HCT116 (cell line): ENCODE data around the gene SLC16A4. TPM values are rescaled to one million over a fixed set of nuclear protein-coding genes. Genes with fewer than 3 reads are reported as not detected.

Experiments
- ATAC-seq: fragments of 200-7000 bp; cut with Tn5 transposase; 2 replicates; pipeline ENCODE4 v1.9.1; 2020; ENCODE audit warnings: mild to moderate bottlenecking, moderate library complexity
- BruUV-seq: library from RNA; stranded (reverse); fragments of 400-500 nt; replicated peaks from 2 replicates; lab custom pipeline; 2021; lab: Mats Ljungman, UMichigan
- CTCF ChIA-PET: fragments of 300-600 bp; sonication (Branson Sonifier 250); formaldehyde crosslinking; loops from one replicate; lab custom pipeline; 2021; ENCODE audit warnings: antibody characterized with exemption; lab: Charles Lee
- POLR2A ChIA-PET: fragments of 300-600, 350-600 bp; sonication (Branson Sonifier 250); formaldehyde crosslinking; loops from one replicate; lab custom pipeline; 2021; ENCODE audit warnings: antibody characterized with exemption; lab: Charles Lee
- RAD21 ChIA-PET, 2 experiments: fragments of 300-600 bp; sonication (Branson Sonifier 250); formaldehyde crosslinking; loops; one replicate each; lab custom pipeline; 2023; ENCODE audit warnings: low total read pairs in 2 of 2; ENCODE audit not compliant: uncharacterized antibody in 2 of 2, unreplicated experiment in 2 of 2, low non-redundant PET in 1 of 2; lab: Charles Lee
- DNase-seq: peaks from one replicate; pipeline ENCODE4 v3.0.0-alpha.2; 2010; ENCODE audit warnings: low read depth, low spot score
- H2AFZ ChIP-seq: fragments of 200-600 bp; shearing (Covaris generic), sonication (generic); 2 replicates; pipeline ENCODE4 v1.6.1; 2017; ENCODE audit warnings: low read depth, mixed run types, mixed read lengths, antibody characterized with exemption, low read length; ENCODE audit not compliant: poor library complexity, severe bottlenecking
- H3K27ac ChIP-seq: 2 replicates; pipeline ENCODE4 v1.5.1; 2012; ENCODE audit warnings: low read depth, low read length
- H3K27me3 ChIP-seq: fragments of 200-600 bp; sonication (generic); 2 replicates; pipeline ENCODE4 v1.6.1; 2016; ENCODE audit warnings: mixed run types, low read length, mixed read lengths; ENCODE audit not compliant: insufficient read depth
- H3K36me3 ChIP-seq, 2 experiments: fragments of 200-500 bp in 1 of 2; fragments of 200-600 bp in 1 of 2; sonication (Bioruptor generic) in 1 of 2; sonication (generic) in 1 of 2; 2 replicates each; pipeline versions ENCODE4 v1.5.1 to v1.6.1; 2014 to 2016; ENCODE audit warnings: low read length in 2 of 2, inconsistent platforms in 1 of 2, mixed read lengths in 1 of 2, mixed run types in 1 of 2; ENCODE audit not compliant: insufficient read depth in 2 of 2, control insufficient read depth in 1 of 2
- H3K4me1 ChIP-seq, 2 experiments: fragments of 200-600 bp in 1 of 2; sonication (generic) in 1 of 2; 2 replicates each; pipeline versions ENCODE4 v1.5.1 to v1.6.1; 2012 to 2017; ENCODE audit warnings: low read length in 2 of 2, inconsistent platforms in 1 of 2, mild to moderate bottlenecking in 1 of 2, mixed read lengths in 1 of 2, mixed run types in 1 of 2, moderate library complexity in 1 of 2; ENCODE audit not compliant: insufficient read depth in 2 of 2, control insufficient read depth in 1 of 2
- H3K4me2 ChIP-seq: fragments of 200-600 bp; sonication (generic); 2 replicates; pipeline ENCODE4 v1.6.1; 2017; ENCODE audit warnings: mixed run types, low read length, mixed read lengths
- H3K4me3 ChIP-seq, 2 experiments: fragments of 200-600 bp in 1 of 2; sonication (generic) in 1 of 2; replicated peaks in 1 of 2; 2 replicates each; pipeline ENCODE4 v1.5.1; 2011 to 2016; ENCODE audit warnings: low read length in 2 of 2, control low read depth in 1 of 2, low read depth in 1 of 2, mild to moderate bottlenecking in 1 of 2, mixed read lengths in 1 of 2, mixed run types in 1 of 2
- H3K79me2 ChIP-seq: fragments of 200-600 bp; sonication (generic); 2 replicates; pipeline ENCODE4 v1.6.1; 2017; ENCODE audit warnings: mild to moderate bottlenecking, mixed run types, low read length, moderate library complexity, mixed read lengths; ENCODE audit not compliant: insufficient read depth
- H3K9ac ChIP-seq: fragments of 200-600 bp; sonication (generic); 2 replicates; pipeline ENCODE4 v1.6.1; 2016; ENCODE audit warnings: low read length, mixed read lengths
- H3K9me2 ChIP-seq: fragments of 200-600 bp; sonication (generic), shearing (Covaris generic); 2 replicates; pipeline ENCODE4 v1.6.1; 2017; ENCODE audit warnings: mixed run types, mild to moderate bottlenecking, moderate library complexity; ENCODE audit not compliant: insufficient read depth
- H3K9me3 ChIP-seq, 2 experiments: fragments of 200-500 bp in 1 of 2; fragments of 200-600 bp in 1 of 2; sonication (Bioruptor generic) in 1 of 2; sonication (generic) in 1 of 2; 2 replicates each; pipeline ENCODE4 v1.6.1; 2014 to 2017; ENCODE audit warnings: low read length in 2 of 2, mixed read lengths in 2 of 2, inconsistent platforms in 1 of 2, low read depth in 1 of 2, mild to moderate bottlenecking in 1 of 2, mixed run types in 1 of 2, moderate library complexity in 1 of 2; ENCODE audit not compliant: control insufficient read depth in 1 of 2, insufficient read depth in 1 of 2
- H4K20me1 ChIP-seq: fragments of 200-600 bp; sonication (generic), shearing (Covaris generic); 2 replicates; pipeline ENCODE4 v1.6.1; 2017; ENCODE audit warnings: mixed run types, mild to moderate bottlenecking, moderate library complexity; ENCODE audit not compliant: insufficient read depth
- CEBPB ChIP-seq: IDR thresholded peaks from 2 replicates; pipeline ENCODE4 v1.6.1; 2012; ENCODE audit warnings: low read depth
- CTCF ChIP-seq, 3 experiments: fragments of 200-600 bp in 1 of 3; sonication (generic) in 1 of 3; IDR thresholded peaks in 2 of 3; conservative IDR thresholded peaks in 1 of 3; 2 replicates each; pipeline ENCODE4 v1.5.1; 2012 to 2017; ENCODE audit warnings: low read depth in 2 of 3, low read length in 2 of 3, antibody characterized with exemption in 1 of 3, borderline replicate concordance in 1 of 3, control low read depth in 1 of 3, mild to moderate bottlenecking in 1 of 3, mixed read lengths in 1 of 3, mixed run types in 1 of 3, moderate library complexity in 1 of 3; ENCODE audit not compliant: insufficient read depth in 1 of 3
- EGR1 ChIP-seq: IDR thresholded peaks from 2 replicates; pipeline ENCODE4 v1.6.1; 2012; ENCODE audit warnings: low read depth
- ELF1 ChIP-seq: IDR thresholded peaks from 2 replicates; pipeline ENCODE4 v1.6.1; 2012; ENCODE audit warnings: low read depth, borderline replicate concordance
- FOSL1 ChIP-seq: IDR thresholded peaks from 2 replicates; pipeline ENCODE4 v1.6.1; 2012; ENCODE audit warnings: low read depth
- JUND ChIP-seq: IDR thresholded peaks from 2 replicates; pipeline ENCODE4 v1.6.1; 2012
- REST ChIP-seq: IDR thresholded peaks from 2 replicates; pipeline ENCODE4 v1.6.1; 2012; ENCODE audit warnings: low read depth
- TCF7L2 ChIP-seq: IDR thresholded peaks from 2 replicates; pipeline ENCODE4 v1.7.0; 2011; ENCODE audit warnings: borderline replicate concordance, inconsistent platforms; ENCODE audit not compliant: insufficient read depth, insufficient read length; ENCODE audit errors: extremely low read depth
- ZBTB33 ChIP-seq: IDR thresholded peaks from 2 replicates; pipeline ENCODE4 v1.6.1; 2011; ENCODE audit warnings: mild to moderate bottlenecking, low read length, moderate library complexity; ENCODE audit not compliant: insufficient replicate concordance; ENCODE audit errors: extremely low read depth
- intact Hi-C: fragments of 100-400 bp; cut with micrococcal nuclease; formaldehyde crosslinking; loops from 2 replicates; pipeline ENCODE4 v1.10.0; 2022
- total RNA-seq: library from RNA; stranded (reverse); gene quantifications from one replicate; pipeline ENCODE4 v1.2.1, GENCODE V29; 2021; ENCODE audit not compliant: unreplicated experiment

Gene SLC16A4
- total RNA-seq, 1 experiment from 2014 or later = 0.20 TPM

- TF ChIP-seq CTCF (IDR thresholded peaks at IDR 0.05 in 2 of 3, conservative IDR thresholded peaks at IDR 0.05 in 1 of 3; ENCODE audit: borderline replicate concordance in 1 of 3, insufficient read depth in 1 of 3, low read depth in 2 of 3, low read length in 2 of 3) (peak in 2 of 3 experiments; percentile 41 to 52; a peak in 3 of 6 replicates), ELF1 (no peak), FOSL1 (no peak), JUND (no peak)
Observed at GRCh38 chr1:110339407-110340206, 51.2 kb downstream of the SLC16A4 start (continued).

GRCh38 chr1:110338886-110339406 is 51.9 kb downstream of the SLC16A4 start, which contains the start of gene RBM15:
Gene RBM15 (plus strand): TSS chr1:110339377. CDS start chr1:110339406, 29 bp downstream.
- RAD21 ChIA-PET = interaction anchor here (0.7 to 1.5 kb wide), 5 partner anchors 10 to 131 kb away, joined by 3 to 6 read pairs (median 5); no protein-coding TSS in a partner anchor
- H3K4me3 ChIP-seq = peak within 1 kb of the TSS; percentile 69 to 89
- POLR2A ChIA-PET = interaction anchor here (0.6 to 2.7 kb wide), 14 partner anchors 10 to 340 kb away, joined by 3 to 14 read pairs (median 3); partner anchors contain the start of gene LAMTOR5
- H3K27ac ChIP-seq = peak within 1 kb of the TSS; percentile 95
- peaks cover 35 to 49% of the 10 kb centered on the region in 2 experiments for H3K4me1 ChIP-seq
- H3K9me3 ChIP-seq = no peaks in the 10 kb centered on the region
- peaks cover 21% of the 10 kb centered on the region; the same call in 1 of the 2 replicates for H4K20me1 ChIP-seq
- DNase-seq (peak; percentile 100), ATAC-seq (peak; percentile 81)
- peak within 1 kb of the TSS; percentile 70 for H2AFZ ChIP-seq
- intact Hi-C loops = loop anchor here (1.0 kb wide), 2 partner anchors 68 to 121 kb away; partner anchors contain the start of gene LAMTOR5
- peak within 1 kb of the TSS; percentile 96 for H3K9ac ChIP-seq
- H3K36me3 ChIP-seq = peaks cover 29 to 34% of the 10 kb centered on the region in 2 experiments
- H3K27me3 ChIP-seq = no peaks in the 10 kb centered on the region
- CTCF ChIA-PET = interaction anchor here (0.9 to 4.9 kb wide), 14 partner anchors 10 to 354 kb away, joined by 3 to 49 read pairs (median 4); partner anchors contain the start of gene AHCYL1
- H3K4me2 ChIP-seq = peak within 1 kb of the TSS; percentile 93
- peaks cover 46% of the 10 kb centered on the region for H3K79me2 ChIP-seq
- no peaks in the 10 kb centered on the region for H3K9me2 ChIP-seq
- BruUV-seq = no TSS peak
- TF ChIP-seq REST (no peak), ZBTB33 (peak; percentile 93), CEBPB (no peak), JUND (no peak), EGR1 (no peak), CTCF (IDR thresholded peaks at IDR 0.05 in 2 of 3, conservative IDR thresholded peaks at IDR 0.05 in 1 of 3; ENCODE audit: borderline replicate concordance in 1 of 3, insufficient read depth in 1 of 3, low read depth in 2 of 3, low read length in 2 of 3) (no peak), FOSL1 (no peak), TCF7L2 (no peak)
